OCI-LY3 (cell line): ENCODE results near the gene TH.

Source experiments
- H2AFZ ChIP-seq: fragments of 200-600, 300-600 bp; shearing (Covaris generic); 2 replicates; pipeline ENCODE4 v1.6.0; 2014; ENCODE audit warnings: antibody characterized with exemption, low read depth, low read length
- H3K27ac ChIP-seq: fragments of 200-600, 300-600 bp; sonication (generic); 2 replicates; pipeline ENCODE4 v1.5.1; 2014; ENCODE audit warnings: mild to moderate bottlenecking, low read length, moderate library complexity, mixed read lengths
- H3K27me3 ChIP-seq: fragments of 200-600, 300-600 bp; sonication (generic); 2 replicates; pipeline ENCODE4 v1.6.1; 2014; ENCODE audit warnings: low read depth, low read length, mixed read lengths
- H3K36me3 ChIP-seq: fragments of 200-600, 300-600 bp; sonication (generic); replicated peaks from 2 replicates; pipeline ENCODE3; 2014; ENCODE audit warnings: low read depth, low read length, mixed read lengths
- H3K4me1 ChIP-seq: fragments of 300-600, 200-600 bp; sonication (generic); 2 replicates; pipeline ENCODE4 v1.6.1; 2014; ENCODE audit warnings: low read length, mixed read lengths
- H3K4me2 ChIP-seq: fragments of 200-600, 300-600 bp; sonication (generic); 2 replicates; pipeline ENCODE4 v1.6.1; 2014; ENCODE audit warnings: low read length, mixed read lengths
- H3K4me3 ChIP-seq: fragments of 300-600, 200-600 bp; sonication (generic); 2 replicates; pipeline ENCODE4 v1.5.1; 2014; ENCODE audit warnings: antibody characterized with exemption, mild to moderate bottlenecking, low read length, moderate library complexity
- H3K79me2 ChIP-seq: fragments of 300-600, 200-600 bp; shearing (Covaris generic); 2 replicates; pipeline ENCODE4 v1.6.1; 2014; ENCODE audit warnings: mild to moderate bottlenecking, low read length, mixed read lengths
- H3K9ac ChIP-seq: fragments of 300-600, 200-600 bp; shearing (Covaris generic); 2 replicates; pipeline ENCODE4 v1.6.0; 2014; ENCODE audit warnings: mild to moderate bottlenecking, low read length, moderate library complexity
- H3K9me3 ChIP-seq: fragments of 200-600, 300-600 bp; shearing (Covaris generic); 2 replicates; pipeline ENCODE4 v1.6.1; 2014; ENCODE audit warnings: low read length, mixed read lengths; ENCODE audit not compliant: insufficient read depth
- H4K20me1 ChIP-seq: fragments of 200-600, 300-600 bp; sonication (generic); 2 replicates; pipeline ENCODE4 v1.6.1; 2016; ENCODE audit warnings: low read length, mixed read lengths; ENCODE audit not compliant: insufficient read depth
- CTCF ChIP-seq: fragments of 200-600, 300-600 bp; sonication (generic); IDR thresholded peaks from 2 replicates; pipeline ENCODE4 v1.5.1; 2014; ENCODE audit warnings: antibody characterized with exemption, low read length, low read depth
- EZH2phosphoT487 ChIP-seq: fragments of 200-600 bp; shearing (Covaris generic); IDR thresholded peaks from 2 replicates; pipeline ENCODE4 v1.6.1; 2018; ENCODE audit warnings: antibody characterized with exemption, mixed run types, low read depth

TH gene

GRCh38 chr11:2185324-2186085 is 13.9 kb upstream of the TH start:
- Histone ChIP-seq H4K20me1 (no peaks in the 10 kb centered on the region), H3K4me3 (no peak overlapping the region), H3K9me3 (no peaks in the 10 kb centered on the region), H3K27me3 (no peaks in the 10 kb centered on the region), H2AFZ (no peak overlapping the region), H3K36me3 (no peaks in the 10 kb centered on the region), H3K4me2 (no peak overlapping the region), H3K9ac (no peak overlapping the region), H3K79me2 (no peaks in the 10 kb centered on the region), H3K27ac (no peak overlapping the region), H3K4me1 (no peaks in the 10 kb centered on the region)
- TF ChIP-seq EZH2phosphoT487 (no peak), CTCF (no peak)

DNA sequence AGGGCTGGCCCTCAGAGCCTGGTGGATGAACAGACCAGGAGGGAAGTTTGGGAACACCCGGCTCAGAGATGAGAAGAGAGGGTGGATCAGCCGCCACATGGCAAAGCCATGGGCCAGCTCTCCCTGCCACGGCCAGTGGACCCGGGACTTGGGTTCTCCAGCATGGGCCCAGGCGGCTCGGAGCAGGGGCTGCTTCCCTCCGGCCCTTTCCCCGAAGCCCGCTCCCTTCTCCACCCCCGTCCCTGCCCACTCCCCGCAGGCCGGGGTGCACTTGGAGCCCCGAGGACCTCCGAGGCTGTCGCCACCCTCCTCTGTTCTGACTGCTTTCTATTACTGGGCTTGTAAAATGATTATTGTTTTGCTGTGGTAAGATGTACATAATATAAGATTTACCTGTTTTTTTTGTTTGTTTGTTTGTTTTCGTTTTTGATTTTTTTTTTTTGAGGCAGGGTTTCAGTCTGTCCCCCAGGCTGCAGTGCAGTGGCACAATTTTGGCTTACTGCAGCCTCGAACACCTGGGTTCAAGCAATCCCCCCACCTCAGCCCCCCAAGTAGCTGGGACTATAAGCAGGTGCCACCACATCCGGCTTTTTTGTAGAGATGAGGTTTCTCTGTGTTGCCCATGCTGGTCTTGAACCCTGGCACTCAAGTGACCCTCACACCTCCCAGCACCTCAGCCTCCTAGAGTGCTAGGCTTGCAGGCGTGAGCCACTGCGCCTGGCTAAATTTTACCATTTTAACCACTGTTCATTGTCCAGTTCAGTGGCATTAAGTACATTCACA is 11.3 kb upstream of the TH start:
- Histone ChIP-seq H3K27ac (no peak overlapping the region), H3K4me3 (no peak overlapping the region), H4K20me1 (no peaks in the 10 kb centered on the region), H3K4me2 (no peak overlapping the region), H3K9me3 (no peaks in the 10 kb centered on the region), H3K36me3 (no peaks in the 10 kb centered on the region), H3K79me2 (no peaks in the 10 kb centered on the region), H3K9ac (no peak overlapping the region), H3K4me1 (no peaks in the 10 kb centered on the region), H3K27me3 (no peaks in the 10 kb centered on the region), H2AFZ (no peak overlapping the region)
- no peak for TF ChIP-seq EZH2phosphoT487
- TF ChIP-seq CTCF, result no peak

GRCh38 chr11:2182075-2182474 is 10.5 kb upstream of the TH start:
- no peaks in the 10 kb centered on the region for H4K20me1 ChIP-seq
- no peak overlapping the region for H3K4me2 ChIP-seq
- H3K36me3 ChIP-seq, result no peaks in the 10 kb centered on the region
- no peaks in the 10 kb centered on the region for H3K4me1 ChIP-seq
- H3K4me3 ChIP-seq, result no peak overlapping the region
- no peaks in the 10 kb centered on the region for H3K79me2 ChIP-seq
- TF ChIP-seq CTCF (no peak), EZH2phosphoT487 (no peak)
- H2AFZ ChIP-seq, result no peak overlapping the region
- no peak overlapping the region for H3K9ac ChIP-seq
- no peak overlapping the region for H3K27ac ChIP-seq
- H3K9me3 ChIP-seq, result no peaks in the 10 kb centered on the region
- no peaks in the 10 kb centered on the region for H3K27me3 ChIP-seq

GRCh38 chr11:2180789-2181370 is 9.3 kb upstream of the TH start:
- Histone ChIP-seq H3K4me1 (no peaks in the 10 kb centered on the region), H3K9me3 (no peaks in the 10 kb centered on the region), H3K27ac (no peak overlapping the region), H3K27me3 (no peaks in the 10 kb centered on the region), H4K20me1 (no peaks in the 10 kb centered on the region), H3K36me3 (no peaks in the 10 kb centered on the region), H3K4me2 (no peak overlapping the region), H3K9ac (no peak overlapping the region), H3K4me3 (no peak overlapping the region), H2AFZ (no peak overlapping the region), H3K79me2 (no peaks in the 10 kb centered on the region)
- no peak for TF ChIP-seq EZH2phosphoT487
- TF ChIP-seq CTCF, result no peak
